HG03432 (cell line): Measurements from ENCODE around the gene EXT2.

Source experiments
- ATAC-seq: cut with Tn5 transposase; IDR thresholded peaks from one replicate; pipeline ENCODE4 v1.9.1; 2021; ENCODE audit warnings: mild to moderate bottlenecking, moderate library complexity; ENCODE audit not compliant: unreplicated experiment

Gene EXT2

DNA sequence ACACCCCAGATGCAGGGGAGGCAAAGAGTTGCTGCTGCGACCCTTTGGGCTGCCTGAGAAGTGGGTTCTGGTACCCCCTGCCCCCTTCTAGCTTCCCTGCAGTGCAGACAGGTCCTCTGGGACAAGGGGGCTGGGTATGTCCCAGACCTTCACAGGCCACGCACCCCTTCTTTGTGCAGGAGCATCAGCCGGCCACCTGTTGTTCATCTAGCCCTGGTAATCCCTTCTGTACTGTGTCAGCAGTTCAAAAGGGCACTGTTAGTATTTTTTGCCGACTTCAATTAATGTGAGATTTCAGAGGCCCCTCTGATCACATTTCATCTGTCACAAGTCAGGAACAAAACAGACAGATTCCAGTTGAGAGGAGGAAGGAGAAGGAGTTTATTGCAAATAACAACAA lies 164.6 kb downstream of the EXT2 start:
- ATAC-seq: no peak

DNA sequence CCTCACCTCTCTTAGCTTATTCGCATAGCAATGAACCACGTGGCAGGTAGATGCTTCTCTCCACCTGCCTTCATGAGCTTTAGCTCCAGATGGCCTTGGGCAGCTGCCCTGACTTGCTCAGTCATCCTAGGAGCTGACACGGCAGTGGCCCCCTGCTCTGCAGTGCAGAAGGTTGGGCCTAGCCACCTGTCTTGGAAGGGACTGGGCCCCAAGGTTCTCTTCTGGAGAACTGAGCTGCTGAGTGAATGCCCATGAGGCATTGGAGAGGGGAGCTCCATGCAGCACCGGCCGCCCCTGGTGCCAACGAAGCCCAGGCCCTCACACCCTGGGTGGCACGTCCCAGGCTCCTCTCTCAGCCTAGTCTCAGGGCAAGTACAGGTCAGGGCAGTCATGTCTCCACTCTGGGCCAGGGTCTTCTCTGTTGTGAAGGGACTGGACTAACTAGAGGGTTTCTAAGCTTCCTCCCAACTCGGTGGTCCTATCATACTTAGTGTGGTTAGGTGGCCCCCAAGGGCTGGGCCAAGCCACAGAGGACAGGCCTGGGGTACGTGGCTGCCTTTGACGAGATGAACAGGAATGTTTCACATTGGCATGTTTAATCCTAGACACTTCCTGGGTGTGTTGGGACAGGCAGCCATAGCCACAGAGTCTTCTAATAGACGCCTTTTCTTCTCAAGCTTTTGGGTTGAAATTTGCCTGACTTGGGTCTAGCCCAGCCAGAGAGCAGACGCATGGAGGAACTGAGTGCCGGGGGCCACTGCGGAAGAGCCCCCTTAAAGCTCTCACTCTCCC lies 166.5 kb downstream of the EXT2 start:
- no peak for ATAC-seq

DNA sequence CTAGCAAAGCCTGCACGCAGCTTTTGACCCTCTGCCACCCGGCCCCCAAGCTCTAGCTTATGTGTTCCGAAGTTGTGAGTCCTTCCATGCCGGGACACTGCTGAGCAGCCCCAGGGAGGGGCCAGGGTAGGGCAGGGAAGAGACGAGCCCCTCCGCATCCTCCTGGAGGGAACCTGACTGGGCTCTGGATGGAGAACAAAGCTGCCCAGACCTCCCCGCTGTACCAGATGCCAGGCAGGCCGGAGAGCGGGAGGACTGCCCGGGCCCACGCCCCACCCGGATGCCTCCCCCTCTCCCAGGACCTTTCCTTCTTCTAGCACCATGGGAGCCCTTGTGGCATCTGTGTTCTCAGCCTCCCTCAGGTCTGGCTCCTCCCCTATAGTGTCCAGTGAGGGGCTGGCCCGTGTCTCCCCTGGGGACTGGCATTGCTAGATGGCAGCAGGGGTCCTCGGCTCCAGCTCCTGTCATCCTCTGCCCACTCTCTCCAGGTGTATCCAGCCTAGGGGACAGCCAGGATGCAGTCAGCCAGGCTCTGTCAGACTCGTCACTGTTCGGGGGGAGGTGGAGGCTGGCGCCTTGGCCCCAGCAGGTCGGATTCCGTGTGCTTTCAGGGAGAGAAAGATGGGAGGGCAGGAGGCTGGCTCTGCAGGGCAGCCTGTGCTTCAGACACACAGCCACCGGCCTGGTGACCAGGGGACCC lies 168.4 kb downstream of the EXT2 start:
- no peak for ATAC-seq

DNA sequence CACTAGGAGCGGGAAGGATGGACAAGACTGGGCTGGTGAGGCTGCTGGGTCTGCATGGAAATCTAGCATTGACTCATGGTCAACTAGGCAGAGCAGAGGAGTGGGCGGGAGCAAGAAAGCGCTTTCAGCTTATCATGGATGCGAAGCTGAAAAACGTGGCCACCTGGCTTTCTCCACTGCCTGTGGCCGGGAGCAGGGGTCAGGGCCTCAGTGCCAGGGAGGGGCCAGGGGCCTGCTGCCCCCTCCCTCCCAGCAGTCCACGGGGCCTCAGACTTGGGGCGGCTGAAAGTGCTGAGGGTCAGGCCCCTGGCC lies 168.9 kb downstream of the EXT2 start:
- ATAC-seq: no peak

DNA sequence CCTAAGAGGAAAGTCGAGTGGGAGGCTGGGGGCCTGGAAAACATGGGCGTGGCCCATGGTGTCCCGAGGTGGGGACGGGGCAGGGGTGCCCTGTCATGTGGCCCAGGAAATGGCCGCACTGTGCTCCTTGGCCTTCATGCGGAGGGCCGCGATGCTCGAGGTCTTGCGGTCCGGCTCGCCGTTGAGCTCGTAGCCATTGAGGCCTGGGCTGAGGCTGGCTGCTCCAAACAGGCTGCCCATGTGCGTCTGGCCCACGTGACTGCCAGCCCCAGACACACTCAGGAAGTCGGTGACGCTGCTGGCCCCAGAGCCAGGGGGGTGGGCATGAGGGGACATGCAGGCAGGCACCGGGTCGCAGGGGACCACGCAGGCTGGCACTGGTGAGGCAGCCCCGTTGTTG lies 169.3 kb downstream of the EXT2 start:
- ATAC-seq: no peak

DNA sequence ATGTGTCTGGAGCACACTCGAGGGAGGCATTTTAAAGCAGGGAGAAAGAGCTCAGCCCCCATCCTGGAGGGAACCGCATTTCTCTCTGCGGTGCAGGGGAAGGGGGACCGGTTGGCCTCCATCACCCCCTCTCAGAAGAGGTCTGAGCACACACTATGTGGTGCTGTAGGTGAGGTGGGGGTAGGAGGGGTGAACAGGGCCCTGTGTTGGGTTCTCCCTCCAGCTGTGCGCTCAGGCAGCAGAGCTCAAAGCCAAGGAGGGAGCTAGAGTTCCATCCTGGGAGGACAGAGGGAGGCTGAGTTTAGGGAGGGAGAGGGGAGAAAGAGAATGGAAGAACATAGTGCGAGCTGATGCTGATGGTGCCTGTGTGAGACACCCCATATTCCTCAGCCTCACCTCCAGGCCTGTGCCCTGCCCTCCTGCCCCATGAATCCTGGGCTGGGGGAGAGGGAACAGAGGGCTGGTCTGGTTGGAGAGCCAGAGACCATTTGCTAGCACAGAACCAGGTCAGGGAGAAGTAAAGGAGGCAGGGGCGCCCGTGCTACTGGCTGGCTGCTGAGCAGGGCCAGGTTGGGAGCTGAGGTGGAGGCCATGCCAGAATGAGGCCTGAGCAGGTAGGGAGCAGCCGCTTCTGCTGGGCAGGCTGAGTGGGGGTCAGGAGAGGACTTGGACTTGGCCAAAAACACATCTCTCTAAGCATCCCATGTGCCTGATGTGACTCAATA lies 170.7 kb downstream of the EXT2 start:
- ATAC-seq: no peak

DNA sequence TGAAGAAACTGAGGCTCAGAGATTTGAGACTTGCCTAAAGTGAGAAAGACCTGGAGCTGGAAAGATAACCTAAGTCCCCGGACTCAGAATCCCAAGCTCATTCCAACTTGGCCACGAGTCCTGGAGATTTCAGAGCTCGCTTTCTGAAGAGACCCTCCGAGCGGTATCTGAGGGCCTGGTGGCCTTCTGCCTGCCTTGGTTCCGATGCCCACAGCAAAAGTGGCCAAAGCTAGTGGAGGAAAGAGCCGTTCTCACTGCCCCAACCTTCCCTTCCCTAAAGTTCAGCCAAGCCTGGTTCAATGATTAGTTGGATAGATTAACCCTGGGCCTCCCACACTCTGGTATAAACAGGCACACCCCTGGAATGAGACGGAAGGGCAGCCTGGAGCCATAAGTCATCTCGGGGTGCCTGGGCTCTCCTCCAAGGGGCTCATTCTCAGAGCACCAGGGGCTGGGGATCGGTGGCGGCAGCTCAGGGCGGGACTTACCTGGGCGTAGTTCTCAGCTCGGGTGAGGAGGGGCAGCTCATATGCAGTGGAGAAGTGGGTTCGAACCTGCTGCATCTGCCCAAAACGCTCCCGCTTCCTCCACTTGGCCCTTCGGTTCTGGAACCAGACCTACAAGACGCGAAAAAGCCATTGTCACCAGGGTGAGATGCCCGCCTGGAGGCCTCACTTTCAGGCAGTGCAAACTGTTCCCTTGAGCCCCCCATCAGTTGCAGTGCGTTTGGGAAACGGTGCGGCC lies 171.7 kb downstream of the EXT2 start:
- ATAC-seq: no peak

DNA sequence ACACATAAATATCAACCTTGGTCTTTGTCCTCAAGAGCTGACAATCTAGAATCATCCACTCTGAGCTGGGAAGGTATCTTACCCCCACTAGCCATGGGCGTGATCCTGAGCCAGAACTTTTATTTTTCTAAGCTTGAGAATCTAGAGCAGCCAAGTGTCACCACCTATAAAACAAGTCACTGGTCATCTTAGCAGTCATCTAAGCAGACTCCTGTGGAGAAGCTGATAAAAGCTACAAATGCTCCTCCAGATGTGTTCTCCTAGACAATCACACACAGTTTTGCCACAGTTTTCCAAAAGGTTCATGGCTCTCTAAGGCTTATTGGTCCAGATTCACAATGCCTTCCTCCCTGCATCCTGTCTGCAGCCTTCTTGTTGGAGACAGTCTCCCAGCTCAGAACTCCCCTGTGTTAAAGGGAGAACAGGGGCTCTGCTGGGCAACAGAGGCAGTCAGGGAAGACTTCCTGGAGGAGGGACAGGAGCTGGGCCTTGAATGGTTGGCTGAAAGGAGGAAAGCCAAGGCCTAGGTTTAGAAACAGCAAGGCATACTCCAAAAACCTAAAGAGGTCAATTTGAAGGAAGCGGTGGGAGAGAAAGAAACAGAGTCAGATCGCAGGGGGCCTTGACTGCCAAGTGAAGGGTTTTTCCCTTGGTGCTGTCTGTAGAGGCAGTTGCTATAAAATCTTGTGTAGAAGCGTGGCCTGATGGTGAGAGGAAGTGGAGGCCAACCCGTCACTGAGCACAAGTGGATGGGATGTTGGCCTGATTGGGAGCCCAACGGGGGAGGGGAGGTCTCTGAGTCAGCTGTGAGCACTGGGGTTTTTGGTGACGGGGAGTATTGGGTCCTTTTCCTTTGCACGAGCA lies 172.5 kb downstream of the EXT2 start:
- ATAC-seq: no peak

DNA sequence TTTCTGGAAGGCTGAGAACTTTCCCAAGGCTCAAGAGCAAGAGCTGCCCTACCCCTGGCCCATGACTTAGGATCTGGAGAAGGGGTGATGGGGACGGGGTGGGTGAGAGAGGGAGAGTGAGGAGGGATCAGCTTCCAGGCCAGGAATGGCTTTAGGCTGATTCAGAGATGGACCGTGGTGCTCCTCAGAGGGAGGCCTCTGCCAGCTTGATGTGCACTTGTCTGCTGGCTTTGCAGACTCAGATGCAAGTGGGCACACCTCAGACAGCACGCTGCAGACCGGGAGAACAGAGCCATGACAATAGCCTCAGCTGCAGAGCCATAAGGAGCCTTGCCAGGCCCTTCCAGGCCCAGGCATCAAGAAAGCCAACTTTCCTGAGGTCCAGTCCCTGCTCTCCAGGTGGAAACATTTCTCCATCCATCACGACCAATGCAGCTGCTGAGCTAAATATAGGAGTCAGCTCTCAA lies 173.2 kb downstream of the EXT2 start:
- no peak for ATAC-seq

DNA sequence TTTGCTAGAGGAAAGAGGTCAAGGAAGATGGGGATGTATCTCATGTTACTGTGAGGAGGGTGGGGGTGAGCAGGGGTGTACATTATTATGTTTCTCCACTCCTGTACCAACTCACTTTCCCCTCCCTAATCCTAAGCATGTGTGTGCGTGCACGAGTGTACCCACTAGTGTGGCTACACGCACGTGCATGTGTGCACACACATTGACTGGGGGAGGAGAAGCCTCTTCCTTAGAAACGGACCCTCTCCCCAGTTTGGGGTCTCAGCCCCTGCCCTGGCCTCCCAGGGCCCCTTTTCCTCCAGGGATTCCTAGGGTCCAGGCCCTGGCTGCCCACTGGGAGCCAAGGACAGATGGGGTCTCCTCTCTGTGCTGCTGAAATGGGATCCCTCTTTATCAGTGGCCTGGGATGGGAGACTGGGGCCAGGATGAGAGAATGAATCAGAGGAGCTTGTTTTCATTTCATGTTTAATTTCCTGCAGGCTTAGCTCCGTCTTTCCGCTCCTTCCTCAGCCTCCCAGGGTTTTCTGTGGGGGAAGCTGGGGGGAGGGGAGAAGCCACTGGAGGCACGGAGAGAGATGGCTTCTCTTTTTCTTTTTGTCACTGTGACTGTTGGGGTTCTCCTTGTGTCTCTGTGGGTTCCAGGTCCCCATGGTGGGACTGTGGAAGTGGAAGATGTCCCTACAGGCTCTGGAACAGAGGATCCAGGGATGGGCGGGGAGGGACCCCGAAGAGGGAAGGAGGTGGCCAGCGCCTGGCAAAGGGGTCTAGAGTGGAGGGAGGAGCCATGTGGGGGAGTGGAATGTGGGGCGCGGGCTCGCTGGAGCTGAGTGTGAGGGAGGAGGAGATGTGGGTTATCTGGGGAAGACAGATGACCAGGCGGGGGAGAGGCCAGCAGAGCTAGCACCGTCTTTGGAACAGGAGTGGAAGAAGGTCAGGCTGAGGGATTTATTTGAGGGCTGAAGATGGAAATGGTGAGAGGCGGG lies 174.2 kb downstream of the EXT2 start:
- no peak for ATAC-seq

DNA sequence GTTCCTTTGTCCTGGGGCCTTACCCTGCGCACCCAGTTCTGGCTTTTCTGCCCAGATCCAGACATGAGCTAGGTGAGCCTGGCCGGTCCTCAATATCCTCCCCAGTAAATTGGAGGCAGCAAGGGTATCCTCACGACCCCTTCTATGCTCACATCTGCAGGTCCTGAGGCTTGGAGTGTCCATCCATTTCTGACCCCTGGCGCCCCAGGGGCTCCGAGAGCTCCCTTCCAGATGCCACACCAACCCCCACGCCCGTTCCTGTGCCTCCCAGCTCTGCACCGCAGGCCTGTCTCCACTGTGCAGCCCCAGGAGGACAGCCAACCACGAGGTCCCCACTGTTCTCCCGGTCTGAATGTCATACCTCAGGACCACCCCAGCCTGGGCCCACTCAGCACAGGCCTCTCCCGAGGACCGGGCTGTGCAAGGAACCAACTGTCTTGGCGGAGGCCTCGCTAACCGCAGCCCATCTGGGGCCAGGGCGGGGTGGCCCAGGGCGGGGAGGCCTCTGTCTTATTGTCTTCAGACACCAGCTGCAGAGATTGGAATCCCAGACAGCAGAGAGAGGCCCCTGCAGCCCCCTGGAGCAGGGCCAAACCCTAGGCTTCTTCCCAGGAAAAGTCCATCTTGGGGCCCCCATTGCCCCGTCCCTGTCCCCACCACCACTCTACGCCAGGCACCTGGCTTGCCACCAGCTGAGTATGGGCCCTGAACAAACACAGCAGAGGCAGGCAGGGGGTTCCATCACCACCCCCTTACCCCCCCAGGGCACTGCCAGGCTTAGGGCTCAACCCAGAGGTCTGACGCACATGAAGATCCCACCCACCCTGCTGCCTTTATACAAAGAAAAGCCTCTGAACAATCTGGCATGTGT lies 175.2 kb downstream of the EXT2 start:
- ATAC-seq: no peak

DNA sequence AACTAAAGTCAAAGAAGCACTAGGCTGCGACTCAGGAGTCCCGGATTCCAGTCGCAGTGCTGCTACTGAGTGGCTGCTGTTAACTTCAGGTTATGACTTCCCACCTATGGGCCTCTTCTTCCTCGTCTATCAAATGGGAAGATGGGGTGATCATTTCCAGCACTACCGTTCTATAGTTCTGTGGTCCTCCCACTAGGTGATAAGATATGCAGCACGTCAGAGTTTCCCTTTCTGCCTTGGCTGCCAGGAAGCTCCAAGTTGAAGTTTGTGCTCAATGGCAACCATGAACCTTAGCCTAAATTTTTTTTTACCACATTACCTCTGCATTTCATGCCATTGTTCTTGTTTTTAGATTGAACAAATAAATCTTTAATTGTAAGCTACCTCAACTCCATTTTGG lies 175.8 kb downstream of the EXT2 start:
- ATAC-seq: no peak

DNA sequence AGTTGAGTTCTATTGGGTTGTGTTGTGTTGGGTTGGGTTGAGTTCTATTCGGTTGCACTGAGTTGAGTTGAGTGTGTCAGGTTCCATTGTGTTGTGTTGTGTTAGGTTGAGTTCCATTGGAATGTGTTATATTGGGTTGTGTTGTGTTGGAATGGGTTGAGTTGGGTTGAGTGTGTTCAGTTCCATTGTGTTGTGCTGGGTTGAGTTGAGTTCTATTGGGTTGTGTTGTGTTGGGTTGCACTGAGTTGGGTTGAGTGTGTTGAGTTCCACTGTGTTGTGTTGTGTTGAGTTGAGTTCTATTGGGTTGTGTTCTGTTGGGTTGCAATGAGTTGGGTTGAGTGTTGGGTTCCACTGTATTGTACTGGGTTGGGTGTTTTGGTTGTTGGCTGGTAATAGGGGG lies 178.9 kb downstream of the EXT2 start:
- ATAC-seq: no peak

DNA sequence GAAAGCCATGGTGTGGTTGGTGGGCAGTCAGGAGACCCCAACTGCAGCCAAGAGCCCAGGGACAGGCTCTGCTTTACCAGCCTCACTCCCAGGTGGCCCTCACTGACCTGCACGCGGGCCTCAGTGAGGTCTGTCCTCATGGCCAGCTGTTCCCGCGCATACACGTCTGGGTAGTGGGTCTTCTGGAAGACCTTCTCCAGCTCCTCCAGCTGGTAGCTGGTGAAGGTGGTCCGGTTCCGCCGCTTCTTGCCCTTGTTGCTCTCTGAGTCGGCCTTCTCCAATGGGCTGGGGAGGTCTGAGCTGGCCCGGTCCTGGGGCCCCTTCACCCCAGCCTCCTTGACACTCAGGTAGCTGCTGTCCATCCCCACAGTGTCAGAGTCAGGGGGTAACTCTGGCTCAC lies 179.8 kb downstream of the EXT2 start:
- no peak for ATAC-seq

DNA sequence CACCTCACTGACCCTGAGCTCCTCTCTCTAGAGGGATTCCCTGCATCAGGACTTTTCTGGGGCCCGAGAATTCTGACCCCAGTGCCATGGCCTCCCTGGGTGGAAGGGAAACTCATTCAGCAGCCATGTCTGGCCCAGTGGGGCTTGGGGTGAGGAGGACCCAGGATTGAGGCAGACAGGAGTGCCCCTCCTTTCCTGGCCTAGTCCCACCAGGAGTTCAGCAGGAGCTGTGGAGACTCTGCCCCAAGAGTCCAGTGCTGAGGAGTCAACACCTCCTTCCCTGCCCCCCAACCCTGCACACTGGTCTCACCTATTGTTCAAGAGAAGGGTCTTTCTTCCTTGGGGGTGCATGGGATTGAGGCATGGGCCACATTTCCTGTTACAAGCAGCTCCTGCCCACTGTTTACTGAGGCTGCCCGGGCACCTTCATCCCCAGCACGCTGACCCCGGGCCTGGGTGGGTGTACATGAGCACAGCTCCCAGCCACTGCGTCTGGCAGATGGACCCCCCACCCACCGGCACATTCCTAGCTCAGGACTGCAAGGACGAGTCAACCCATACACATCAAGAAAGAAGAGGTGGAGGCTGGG lies 180.6 kb downstream of the EXT2 start:
- no peak for ATAC-seq

DNA sequence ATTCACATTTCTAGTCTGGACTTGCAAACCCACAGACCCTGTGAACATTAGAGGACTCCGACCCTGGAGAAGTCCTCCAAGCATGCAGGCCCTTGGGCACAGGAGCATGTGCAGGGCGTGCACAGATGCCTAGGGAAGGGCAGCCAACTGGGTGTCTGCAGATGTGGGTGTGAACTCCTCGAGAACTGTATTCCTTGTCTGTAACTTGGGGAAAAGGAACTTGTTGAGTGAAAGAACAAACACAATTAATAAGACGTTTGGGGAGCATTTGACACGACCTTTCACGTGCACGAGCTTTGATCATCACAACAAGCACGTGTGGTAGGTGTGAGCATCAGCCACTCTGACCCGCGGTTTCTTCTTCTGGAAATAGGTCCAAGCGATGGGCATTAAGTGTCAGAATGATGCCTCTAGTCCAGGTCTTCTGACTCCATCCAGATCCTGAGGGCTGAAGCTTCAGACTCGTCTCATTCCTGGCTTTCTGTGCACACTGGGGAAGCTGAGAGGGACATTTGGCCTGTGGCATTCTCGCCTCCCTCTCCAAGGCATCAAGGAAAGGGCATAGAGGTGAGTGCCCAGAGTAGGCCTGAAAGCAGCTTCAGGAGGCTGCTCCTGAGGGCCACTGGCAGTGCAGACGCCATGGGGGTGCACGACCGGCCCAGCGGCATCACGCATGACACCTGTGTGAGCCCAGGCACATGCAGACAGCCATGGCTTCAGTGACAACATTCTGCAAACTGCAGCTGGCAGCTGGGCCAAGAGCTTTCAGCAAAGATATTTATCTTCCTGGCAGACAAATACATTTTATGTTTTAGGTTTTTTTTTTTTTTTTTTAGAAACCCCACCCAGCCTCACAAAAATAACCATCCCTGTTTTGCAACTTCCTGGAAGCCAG lies 182.0 kb downstream of the EXT2 start:
- ATAC-seq: no peak

DNA sequence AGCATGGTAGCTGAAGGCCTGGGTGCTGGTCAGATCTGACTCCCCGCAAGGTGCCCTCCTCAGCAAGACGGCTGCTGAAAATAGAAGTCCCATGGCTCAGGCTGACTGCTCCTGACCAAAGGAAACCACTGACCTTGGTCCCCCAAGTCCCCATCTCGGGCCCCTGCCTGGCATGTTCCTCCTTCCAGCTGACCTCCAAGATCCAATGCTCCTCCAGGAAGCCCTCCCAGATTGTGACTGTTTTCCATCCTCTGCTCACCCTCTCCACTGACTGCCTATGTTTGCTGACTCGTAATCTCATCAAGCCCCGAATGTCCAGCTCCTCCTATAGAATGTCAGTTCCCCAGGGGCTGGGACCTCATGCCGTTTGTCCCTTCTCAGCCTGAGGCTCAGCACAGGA lies 184.0 kb downstream of the EXT2 start:
- no peak for ATAC-seq
